ENCODE measurements around the gene DRICH1. TPM values are rescaled to one million over a fixed set of nuclear protein-coding genes. Genes with fewer than 3 reads are reported as not detected.
"Not testable (repeated sequence)": the region's sequence is repeated elsewhere in the genome, so short reads cannot be mapped to it uniquely, and the experiment has no call there.

DRICH1 gene
- total and polyA plus RNA-seq, 7 donors: 0.50 to 0.83 TPM; not detected in 5

GRCh38 chr22:23675502-23676415, 43.6 kb upstream of the DRICH1 start:
- intact Hi-C loops (cut with DNase I): no loop called here
- Histone ChIP-seq H3K27ac (no peak overlapping the region), H3K4me3 (no peak overlapping the region), H3K9me3 (no peaks in the 10 kb centered on the region), H3K36me3 (peaks cover 0 to 9% (median 0%) of the 10 kb centered on the region in 4 donors), H3K27me3 (no peaks in the 10 kb centered on the region), H3K4me1 (no peaks in the 10 kb centered on the region)
- WGBS, 2 donors: 30 to 64% methylated on average over 17 of the region's 17 CpGs
- TF ChIP-seq EP300 (IDR thresholded peaks at IDR 0.05): no peak
- no peak for TF ChIP-seq POLR2A (IDR thresholded peaks at IDR 0.05)
- no peak for TF ChIP-seq CTCF (IDR thresholded peaks at IDR 0.05)
- no peak for TF ChIP-seq POLR2AphosphoS5 (IDR thresholded peaks at IDR 0.05)
- peak; percentile 65 for DNase-seq

GRCh38 chr22:23674886-23675501, 42.9 kb upstream of the DRICH1 start:
- WGBS, 2 donors: 74 to 87% methylated on average over 6 of the region's 6 CpGs
- H3K4me1 ChIP-seq; H3K27ac ChIP-seq; H3K9me3 ChIP-seq; H3K36me3 ChIP-seq; H3K4me3 ChIP-seq; intact Hi-C loops (cut with DNase I); H3K27me3 ChIP-seq: not testable (repeated sequence)
- peak; percentile 46 for DNase-seq

GRCh38 chr22:23673826-23674690, 41.9 kb upstream of the DRICH1 start:
- WGBS, 2 donors: 85 to 94% methylated on average over 26 of the region's 26 CpGs
- Histone ChIP-seq H3K4me3 (no peak overlapping the region), H3K27me3 (no peaks in the 10 kb centered on the region), H3K27ac (no peak overlapping the region), H3K9me3 (no peaks in the 10 kb centered on the region), H3K4me1 (no peaks in the 10 kb centered on the region), H3K36me3 (no peaks in the 10 kb centered on the region)
- intact Hi-C loops (cut with DNase I): no loop called here
- TF ChIP-seq CTCF (IDR thresholded peaks at IDR 0.05) (no peak), POLR2A (IDR thresholded peaks at IDR 0.05) (no peak), EP300 (IDR thresholded peaks at IDR 0.05) (no peak), POLR2AphosphoS5 (IDR thresholded peaks at IDR 0.05) (no peak)
- DNase-seq: peak; percentile 49

- intact Hi-C loops (cut with DNase I): no loop called here
- no peaks in the 10 kb centered on the region for H3K36me3 ChIP-seq
- H3K4me3 ChIP-seq: no peak overlapping the region
- peak; percentile 39 for DNase-seq
- no peak overlapping the region for H3K27ac ChIP-seq
- no peaks in the 10 kb centered on the region for H3K27me3 ChIP-seq
- TF ChIP-seq POLR2A (IDR thresholded peaks at IDR 0.05) (no peak), EP300 (IDR thresholded peaks at IDR 0.05) (no peak), CTCF (IDR thresholded peaks at IDR 0.05) (no peak), POLR2AphosphoS5 (IDR thresholded peaks at IDR 0.05) (no peak)
- no peaks in the 10 kb centered on the region for H3K4me1 ChIP-seq
- 86 to 97% methylated on average over 7 of the region's 7 CpGs for WGBS, 2 donors
- no peaks in the 10 kb centered on the region for H3K9me3 ChIP-seq
These were observed 41.0 kb upstream of the DRICH1 start for GRCh38 chr22:23673050-23673620.

GRCh38 chr22:23672307-23673049, 40.4 kb upstream of the DRICH1 start:
- H3K4me3 ChIP-seq; H3K9me3 ChIP-seq; H3K36me3 ChIP-seq; H3K27ac ChIP-seq; intact Hi-C loops (cut with DNase I); H3K4me1 ChIP-seq; H3K27me3 ChIP-seq: not testable (repeated sequence)
- 93 to 94% methylated on average over 8 of the region's 8 CpGs for WGBS, 2 donors
- DNase-seq: peak; percentile 27

GRCh38 chr22:23671387-23671786, 39.3 kb upstream of the DRICH1 start:
- intact Hi-C loops (cut with DNase I); H3K4me3 ChIP-seq; H3K27ac ChIP-seq; H3K36me3 ChIP-seq; H3K4me1 ChIP-seq; H3K27me3 ChIP-seq; H3K9me3 ChIP-seq: not testable (repeated sequence)
- peak; percentile 14 for DNase-seq
- 39 to 82% methylated on average over 2 of the region's 4 CpGs for WGBS, 2 donors

All from sigmoid colon (tissue), 7 donors.